ENCODE results near the gene ARHGAP18.
A peak's percentile ranks its signal among the peaks of the same experiment; 100 is the strongest.

The ARHGAP18 gene

GRCh38 chr6:129683601-129684322 lies 26.2 kb downstream of the ARHGAP18 start:
- peaks cover 68 to 94% (median 76%) of the 10 kb centered on the region in 10 experiments for H3K4me1 ChIP-seq
- peak in 1 of 11 experiments; percentile 36; a peak in 4 of 22 replicates for TF ChIP-seq Cebpa-rat (IDR thresholded peaks at IDR 0.05)
- peak overlapping the region; percentile 89 to 98 (median 96) for H3K27ac ChIP-seq

GRCh38 chr6:129681913-129682205 lies 28.1 kb downstream of the ARHGAP18 start:
- H3K4me2 ChIP-seq = peak overlapping the region; percentile 47 to 95 (median 82)
- H3K27me3 ChIP-seq = no peaks in the 10 kb centered on the region
- peak overlapping the region; percentile 89 to 98 (median 96) for H3K27ac ChIP-seq
- H3K9ac ChIP-seq = peak overlapping the region in 7 of 11 experiments; percentile 9 to 92 (median 53); a peak in 11 of 22 replicates
- H3K4me1 ChIP-seq = peaks cover 50 to 91% (median 57%) of the 10 kb centered on the region in 10 experiments
- peaks cover 0 to 35% (median 0%) of the 10 kb centered on the region in 11 experiments; a peak in 9 of 22 replicates for H3K36me3 ChIP-seq
- peaks cover 0 to 16% (median 6%) of the 10 kb centered on the region in 11 experiments; a peak in 13 of 22 replicates for H3K9me3 ChIP-seq (replicated peaks in 1 of 11)
- no peak overlapping the region for H3K4me3 ChIP-seq
- H4K20me1 ChIP-seq = no peaks in the 10 kb centered on the region
- no peak for TF ChIP-seq Cebpa-rat (IDR thresholded peaks at IDR 0.05)

More at GRCh38 chr6:129683601-129684322, 26.2 kb downstream of the ARHGAP18 start:
- H3K36me3 ChIP-seq = peaks cover 0 to 26% (median 0%) of the 10 kb centered on the region in 11 experiments; a peak in 9 of 22 replicates
- H3K27me3 ChIP-seq = no peaks in the 10 kb centered on the region
- peak overlapping the region; percentile 82 to 95 (median 89) for H3K4me2 ChIP-seq
- peak overlapping the region in 9 of 10 experiments; percentile 24 to 52 (median 37); a peak in 13 of 20 replicates for H3K4me3 ChIP-seq
- no peaks in the 10 kb centered on the region for H4K20me1 ChIP-seq
- peaks cover 0 to 11% (median 6%) of the 10 kb centered on the region in 11 experiments; a peak in 12 of 22 replicates for H3K9me3 ChIP-seq (replicated peaks in 1 of 11)
- peak overlapping the region; percentile 75 to 92 (median 83) for H3K9ac ChIP-seq

- peaks cover 38 to 90% (median 45%) of the 10 kb centered on the region in 10 experiments for H3K4me1 ChIP-seq
- peak overlapping the region in 3 of 11 experiments; percentile 90 to 95 (median 93); a peak in 7 of 22 replicates for H3K4me2 ChIP-seq
- no peak for TF ChIP-seq Cebpa-rat (IDR thresholded peaks at IDR 0.05)
- H3K27ac ChIP-seq = peak overlapping the region; percentile 24 to 98 (median 93); a peak in 14 of 22 replicates
- H3K4me3 ChIP-seq = no peak overlapping the region
- H3K27me3 ChIP-seq = no peaks in the 10 kb centered on the region
- H4K20me1 ChIP-seq = no peaks in the 10 kb centered on the region
- peaks cover 0 to 45% (median 0%) of the 10 kb centered on the region in 11 experiments; a peak in 9 of 22 replicates for H3K36me3 ChIP-seq
- peaks cover 0 to 26% (median 6%) of the 10 kb centered on the region in 11 experiments; a peak in 13 of 22 replicates for H3K9me3 ChIP-seq (replicated peaks in 1 of 11)
- H3K9ac ChIP-seq = 0 out of 22 replicates have a peak overlapping the region, but pooled peaks of 1 of the 11 experiments have one; percentile 28
Measured at GRCh38 chr6:129680633-129681032, 29.3 kb downstream of the ARHGAP18 start.

- Histone ChIP-seq H3K9ac (no peak overlapping the region), H3K4me2 (peak overlapping the region in 3 of 11 experiments; percentile 90 to 95 (median 93); a peak in 6 of 22 replicates), H3K27ac (peak overlapping the region in 8 of 11 experiments; percentile 2 to 98 (median 66); a peak in 7 of 22 replicates)
Measured at GRCh38 chr6:129679758-129680157, 30.2 kb downstream of the ARHGAP18 start.

GRCh38 chr6:129679275-129679674 lies 30.7 kb downstream of the ARHGAP18 start:
- no peak for TF ChIP-seq Cebpa-rat (IDR thresholded peaks at IDR 0.05)
- peaks cover 0 to 58% (median 0%) of the 10 kb centered on the region in 11 experiments; a peak in 9 of 22 replicates for H3K36me3 ChIP-seq
- no peaks in the 10 kb centered on the region for H3K27me3 ChIP-seq
- no peak overlapping the region for H3K4me3 ChIP-seq
- no peak overlapping the region; a peak in 1 of 22 replicates for H3K9ac ChIP-seq
- peaks cover 25 to 92% (median 35%) of the 10 kb centered on the region in 10 experiments for H3K4me1 ChIP-seq
- peak overlapping the region in 3 of 11 experiments; percentile 90 to 95 (median 93); a peak in 5 of 22 replicates for H3K4me2 ChIP-seq
- H3K27ac ChIP-seq = peak overlapping the region in 5 of 11 experiments; percentile 2 to 97 (median 38); a peak in 4 of 22 replicates
- peaks cover 0 to 34% (median 6%) of the 10 kb centered on the region in 11 experiments; a peak in 13 of 22 replicates for H3K9me3 ChIP-seq (replicated peaks in 1 of 11)
- H4K20me1 ChIP-seq = no peaks in the 10 kb centered on the region

More at GRCh38 chr6:129679758-129680157, 30.2 kb downstream of the ARHGAP18 start:
- no peaks in the 10 kb centered on the region for H4K20me1 ChIP-seq
- H3K36me3 ChIP-seq = peaks cover 0 to 54% (median 0%) of the 10 kb centered on the region in 11 experiments; a peak in 9 of 22 replicates
- H3K4me3 ChIP-seq = no peak overlapping the region
- H3K4me1 ChIP-seq = peaks cover 29 to 92% (median 37%) of the 10 kb centered on the region in 10 experiments
- peaks cover 0 to 34% (median 6%) of the 10 kb centered on the region in 11 experiments; a peak in 13 of 22 replicates for H3K9me3 ChIP-seq (replicated peaks in 1 of 11)
- H3K27me3 ChIP-seq = no peaks in the 10 kb centered on the region
- TF ChIP-seq Cebpa-rat (IDR thresholded peaks at IDR 0.05) = no peak

GRCh38 chr6:129678463-129678862 lies 31.5 kb downstream of the ARHGAP18 start:
- Histone ChIP-seq H3K4me1 (peaks cover 18 to 95% (median 37%) of the 10 kb centered on the region in 10 experiments), H3K4me2 (peak overlapping the region in 3 of 11 experiments; percentile 17 to 95 (median 50); a peak in 3 of 22 replicates), H3K36me3 (peaks cover 0 to 58% (median 0%) of the 10 kb centered on the region in 11 experiments; a peak in 9 of 22 replicates)

GRCh38 chr6:129677620-129678325 lies 32.2 kb downstream of the ARHGAP18 start:
- no peaks in the 10 kb centered on the region for H4K20me1 ChIP-seq
- H3K27ac ChIP-seq = peak overlapping the region in 1 of 11 experiments; percentile 4; a peak in 1 of 22 replicates
- H3K9me3 ChIP-seq (replicated peaks in 1 of 11) = peaks cover 0 to 34% (median 6%) of the 10 kb centered on the region in 11 experiments; a peak in 13 of 22 replicates
- H3K36me3 ChIP-seq = peaks cover 0 to 58% (median 0%) of the 10 kb centered on the region in 11 experiments; a peak in 9 of 22 replicates
- no peak for TF ChIP-seq Cebpa-rat (IDR thresholded peaks at IDR 0.05)
- H3K9ac ChIP-seq = no peak overlapping the region
- peak overlapping the region in 3 of 11 experiments; percentile 17 to 50 (median 31); a peak in 5 of 22 replicates for H3K4me2 ChIP-seq
- peaks cover 13 to 95% (median 37%) of the 10 kb centered on the region in 10 experiments for H3K4me1 ChIP-seq
- no peaks in the 10 kb centered on the region for H3K27me3 ChIP-seq
- H3K4me3 ChIP-seq = no peak overlapping the region

More at GRCh38 chr6:129678463-129678862, 31.5 kb downstream of the ARHGAP18 start:
- Histone ChIP-seq H3K9me3 (replicated peaks in 1 of 11) (peaks cover 0 to 34% (median 6%) of the 10 kb centered on the region in 11 experiments; a peak in 13 of 22 replicates), H3K9ac (no peak overlapping the region), H3K4me3 (no peak overlapping the region), H4K20me1 (no peaks in the 10 kb centered on the region), H3K27ac (no peak overlapping the region), H3K27me3 (no peaks in the 10 kb centered on the region)
- TF ChIP-seq Cebpa-rat (IDR thresholded peaks at IDR 0.05) = no peak

All from BLaER1 treated with 17β-estradiol and CSF1 and Interleukin-3, amounts not matched to agents 10 nM and 100 nM (cell line).